Measurements from ENCODE around the gene PRUNE1. TPM values are rescaled to one million over a fixed set of nuclear protein-coding genes. Genes with fewer than 3 reads are reported as not detected.

PRUNE1 gene, protein sequence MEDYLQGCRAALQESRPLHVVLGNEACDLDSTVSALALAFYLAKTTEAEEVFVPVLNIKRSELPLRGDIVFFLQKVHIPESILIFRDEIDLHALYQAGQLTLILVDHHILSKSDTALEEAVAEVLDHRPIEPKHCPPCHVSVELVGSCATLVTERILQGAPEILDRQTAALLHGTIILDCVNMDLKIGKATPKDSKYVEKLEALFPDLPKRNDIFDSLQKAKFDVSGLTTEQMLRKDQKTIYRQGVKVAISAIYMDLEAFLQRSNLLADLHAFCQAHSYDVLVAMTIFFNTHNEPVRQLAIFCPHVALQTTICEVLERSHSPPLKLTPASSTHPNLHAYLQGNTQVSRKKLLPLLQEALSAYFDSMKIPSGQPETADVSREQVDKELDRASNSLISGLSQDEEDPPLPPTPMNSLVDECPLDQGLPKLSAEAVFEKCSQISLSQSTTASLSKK
- 47.6 TPM for polyA plus RNA-seq (ENCODE audit: insufficient read length)
- long read RNA-seq, donor 1, transcript PRUNE1-201 (8 exons, 2,997 nt), result major isoform, 5 of 67 reads
- long read RNA-seq, donor 1, partial matches to known transcripts, result 10 of 67 reads
- long read RNA-seq, donor 1, other reads (novel, unspliced or antisense), result 46 of 67 reads
- long read RNA-seq, donor 2, partial matches to known transcripts, result 0 of 4 reads
- long read RNA-seq, donor 2, other reads (novel, unspliced or antisense), result 0 of 4 reads
- long read RNA-seq, donor 3, transcript PRUNE1-201 (8 exons, 2,997 nt), result major isoform, 7 of 10 reads
- long read RNA-seq, donor 3, partial matches to known transcripts, result 0 of 10 reads
- long read RNA-seq, donor 3, other reads (novel, unspliced or antisense), result 0 of 10 reads
- long read RNA-seq, donor 4, result 0 reads
- long read RNA-seq, donor 5, transcript PRUNE1-201 (8 exons, 2,997 nt), result major isoform, 6 of 11 reads
- long read RNA-seq, donor 5, transcript PRUNE1-204 (7 exons, 2,788 nt), result minor isoform, 5 of 11 reads
- long read RNA-seq, donor 5, partial matches to known transcripts, result 0 of 11 reads
- long read RNA-seq, donor 5, other reads (novel, unspliced or antisense), result 0 of 11 reads
- long read RNA-seq, donor 6, partial matches to known transcripts, result 0 of 3 reads
- long read RNA-seq, donor 6, other reads (novel, unspliced or antisense), result 0 of 3 reads
- long read RNA-seq, donor 7, transcript PRUNE1-201 (8 exons, 2,997 nt), result major isoform, 6 of 37 reads
- long read RNA-seq, donor 7, partial matches to known transcripts, result 18 of 37 reads
- long read RNA-seq, donor 7, other reads (novel, unspliced or antisense), result 5 of 37 reads
- long read RNA-seq, donor 8, partial matches to known transcripts, result 8 of 10 reads
- long read RNA-seq, donor 8, other reads (novel, unspliced or antisense), result 0 of 10 reads

DNA sequence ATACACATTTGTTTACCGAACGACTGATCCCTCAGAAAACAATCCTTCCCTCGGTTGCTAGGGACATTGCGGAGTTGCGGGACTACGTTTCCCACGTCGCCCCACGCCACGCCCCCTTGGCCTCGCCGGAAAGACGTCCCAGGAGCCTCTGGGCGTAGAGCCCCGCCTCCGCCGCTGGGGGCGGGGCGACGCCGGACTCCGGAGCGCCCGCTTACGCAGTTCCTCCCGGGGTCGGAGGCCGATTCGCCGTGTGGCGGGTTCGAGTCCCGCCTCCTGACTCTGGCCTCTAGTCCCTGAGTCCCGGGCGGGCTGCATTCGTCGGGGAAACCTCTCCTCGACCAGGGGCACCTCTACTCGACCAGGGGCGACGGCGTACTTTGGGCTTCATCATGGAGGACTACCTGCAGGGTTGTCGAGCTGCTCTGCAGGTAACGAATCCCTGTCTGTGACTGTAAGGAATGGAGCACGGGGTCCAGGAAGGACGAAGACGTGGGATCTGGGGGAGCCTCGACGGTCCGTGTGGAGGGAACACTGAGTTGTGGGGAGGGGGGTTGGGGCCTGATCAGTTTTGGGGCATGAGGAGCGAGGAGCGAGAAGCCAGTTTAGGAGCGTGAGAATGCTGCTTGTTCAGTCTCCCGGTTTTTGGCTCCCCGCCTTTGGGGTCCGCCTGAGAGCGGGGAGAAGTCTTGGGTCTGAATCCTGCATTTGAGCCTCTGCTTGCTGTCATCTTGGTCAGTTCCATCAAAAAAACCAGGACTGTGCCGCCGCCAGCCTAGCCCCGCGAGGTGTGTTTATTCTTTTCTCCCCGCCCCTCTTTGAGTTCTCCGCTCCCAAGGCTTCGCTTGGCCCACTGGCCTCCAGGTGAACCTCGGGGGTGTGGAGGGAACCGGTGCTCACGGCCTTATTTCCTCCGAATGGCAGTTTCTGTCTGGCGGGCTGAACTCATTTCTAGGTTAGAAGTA lies at the start of gene PRUNE1:
PRUNE1 (plus strand) TSS at position 206 of the 962 bp plus-strand sequence; CDS start at position 390, 184 bp downstream.
- peak; percentile 95 for DNase-seq

DNA sequence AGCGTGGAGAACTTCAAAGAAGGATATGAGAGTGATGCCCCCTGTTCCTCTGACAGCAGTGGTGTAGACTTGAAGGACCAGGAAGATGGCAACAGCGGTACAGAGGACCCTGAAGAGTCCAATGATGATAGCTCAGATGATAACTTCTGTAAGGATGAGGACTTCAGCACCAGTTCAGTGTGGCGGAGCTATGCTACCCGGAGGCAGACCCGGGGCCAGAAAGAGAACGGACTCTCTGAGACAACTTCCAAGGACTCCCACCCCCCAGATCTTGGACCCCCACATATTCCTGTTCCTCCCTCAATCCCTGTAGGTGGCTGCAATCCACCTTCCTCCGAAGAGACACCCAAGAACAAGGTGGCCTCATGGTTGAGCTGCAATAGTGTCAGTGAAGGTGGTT lies 47.6 kb upstream of the PRUNE1 start:
- DNase-seq, result no peak

DNA sequence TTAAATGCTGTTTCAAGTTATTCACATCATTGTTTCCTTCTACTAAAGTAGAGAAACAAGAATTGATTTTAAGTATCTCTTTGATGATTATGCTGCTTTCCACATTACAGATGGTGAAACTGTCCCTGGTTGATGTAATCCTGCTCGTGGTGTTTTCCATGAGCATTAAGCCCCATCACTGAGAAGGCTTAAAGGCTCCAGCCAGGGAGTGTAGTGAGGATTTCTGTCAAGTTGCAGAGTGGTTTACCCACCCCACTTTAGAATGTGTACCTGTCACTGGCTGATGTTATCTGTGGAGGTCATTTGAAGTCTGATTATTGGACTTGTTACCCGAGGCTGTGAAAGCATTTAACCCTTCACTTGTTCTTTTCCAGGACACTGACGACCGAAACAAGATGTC lies 46.5 kb upstream of the PRUNE1 start:
- no peak for DNase-seq

DNA sequence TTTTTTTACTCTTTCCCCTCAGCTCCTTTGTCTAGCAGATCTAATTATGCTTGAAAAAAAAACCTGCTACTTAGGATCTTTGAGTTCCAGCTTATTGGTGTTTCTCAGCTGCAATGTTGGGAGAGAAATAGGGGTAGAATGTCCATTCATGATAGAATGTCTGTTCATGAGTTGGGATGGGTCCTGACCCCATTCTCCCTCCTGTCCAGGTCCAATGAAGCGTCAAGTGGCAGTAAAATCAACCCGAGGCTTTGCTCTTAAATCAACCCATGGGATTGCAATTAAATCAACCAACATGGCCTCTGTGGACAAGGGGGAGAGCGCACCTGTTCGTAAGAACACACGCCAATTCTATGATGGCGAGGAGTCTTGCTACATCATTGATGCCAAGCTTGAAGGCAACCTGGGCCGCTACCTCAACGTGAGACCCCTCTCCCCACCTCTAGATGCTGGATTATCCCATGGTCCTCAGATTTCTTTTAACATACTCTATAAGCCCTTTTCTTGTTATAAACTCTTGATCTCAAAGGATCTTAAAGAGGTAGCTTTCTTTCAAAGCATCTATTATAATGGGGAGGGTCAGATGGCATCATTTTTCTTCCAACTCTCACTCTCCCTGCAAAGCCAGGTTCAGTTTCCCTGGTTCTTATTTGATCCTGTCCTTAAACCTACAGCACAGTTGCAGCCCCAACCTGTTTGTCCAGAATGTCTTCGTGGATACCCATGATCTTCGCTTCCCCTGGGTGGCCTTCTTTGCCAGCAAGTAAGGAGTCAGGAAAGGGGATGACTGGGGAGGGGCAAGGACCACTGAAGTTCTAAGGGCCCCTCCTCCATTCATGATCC lies 44.7 kb upstream of the PRUNE1 start:
- DNase-seq, result no peak

DNA sequence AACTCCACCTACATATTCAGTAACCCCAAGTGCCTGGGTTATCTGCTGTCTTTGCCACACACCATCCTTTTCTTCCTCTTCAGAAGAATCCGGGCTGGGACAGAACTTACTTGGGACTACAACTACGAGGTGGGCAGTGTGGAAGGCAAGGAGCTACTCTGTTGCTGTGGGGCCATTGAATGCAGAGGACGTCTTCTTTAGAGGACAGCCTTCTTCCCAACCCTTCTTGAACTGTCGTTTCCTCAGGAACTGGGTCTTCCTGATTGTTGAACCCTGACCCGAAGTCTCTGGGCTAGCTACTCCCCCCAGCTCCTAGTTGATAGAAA lies 44.1 kb upstream of the PRUNE1 start:
- no peak for DNase-seq

DNA sequence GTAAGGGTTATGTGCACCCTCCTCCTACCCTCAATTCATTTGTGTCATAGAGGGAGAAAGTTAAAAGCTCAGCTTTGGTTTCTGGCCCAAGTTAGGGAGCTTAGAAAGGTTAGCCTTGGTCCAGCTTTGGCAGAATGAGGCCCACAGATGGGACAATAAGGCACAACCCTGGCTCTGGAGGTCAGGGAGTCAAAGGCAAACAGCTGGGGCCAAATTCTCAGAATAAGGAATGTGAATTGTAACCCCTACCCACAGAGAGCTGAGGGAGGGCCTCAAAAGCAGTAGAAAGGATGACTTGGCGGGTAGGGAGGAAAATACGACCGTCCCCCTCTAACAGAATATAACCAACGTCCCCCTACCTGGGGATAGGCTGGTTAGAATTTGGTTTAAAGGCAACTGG lies 42.6 kb upstream of the PRUNE1 start:
- DNase-seq, result no peak

DNA sequence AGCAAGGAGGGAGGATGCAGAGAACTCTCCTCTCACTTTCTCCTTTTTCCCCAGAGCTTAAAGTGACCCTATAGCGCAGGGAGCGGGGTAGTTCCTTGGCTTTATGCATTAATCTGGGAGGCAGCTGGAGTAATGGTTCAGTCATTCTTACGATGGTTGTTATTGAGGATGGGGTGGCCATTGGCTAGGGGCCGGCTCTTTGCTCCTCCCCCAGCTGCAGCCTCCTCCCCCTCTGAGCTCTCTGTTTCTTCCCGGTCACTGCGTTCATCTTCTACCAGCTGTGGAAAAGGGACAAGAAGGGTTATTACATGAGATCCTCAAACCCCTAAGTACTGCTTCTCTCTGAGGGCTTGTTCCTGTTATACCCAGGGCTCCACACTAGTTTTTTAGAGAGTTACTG lies 42.2 kb upstream of the PRUNE1 start:
- DNase-seq, result no peak

DNA sequence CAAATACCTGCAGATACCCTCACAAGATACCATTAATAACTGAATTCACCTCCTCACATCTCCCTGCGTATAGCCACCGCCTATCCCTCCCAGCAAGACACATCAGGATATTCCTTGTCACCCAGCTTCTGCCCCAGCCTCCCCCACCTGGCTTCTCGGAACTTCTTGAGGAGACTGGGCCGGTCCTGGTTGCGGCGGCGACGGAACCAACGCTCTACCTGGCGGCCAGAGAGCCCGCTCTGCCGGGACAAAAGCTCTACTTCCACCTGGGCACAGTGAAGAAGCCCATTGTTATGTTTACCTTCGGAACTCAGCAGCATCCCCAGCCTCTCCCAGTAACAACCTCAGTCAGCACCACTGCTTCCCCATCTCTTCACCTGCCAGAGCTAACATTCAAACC lies 40.3 kb upstream of the PRUNE1 start:
- DNase-seq, result no peak

DNA sequence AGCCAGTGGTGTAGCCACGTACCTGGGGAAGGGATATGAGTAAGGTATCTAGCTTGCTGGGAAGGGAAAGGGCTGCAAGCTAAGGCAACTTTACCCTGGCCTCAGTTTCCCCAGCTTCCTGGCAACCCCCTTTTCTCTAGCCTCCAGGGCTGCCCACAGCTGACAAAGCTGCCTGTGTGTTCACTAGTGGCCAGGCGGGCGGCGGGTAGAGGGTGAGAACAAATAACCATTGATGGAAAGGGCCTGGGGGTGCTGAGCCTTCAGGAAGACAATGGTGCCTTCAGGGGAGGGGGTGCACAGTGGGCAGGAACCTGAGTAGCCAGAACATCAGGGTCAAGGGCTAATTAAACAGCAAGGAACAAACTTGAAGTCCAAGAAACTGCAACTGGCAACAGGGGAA lies 39.8 kb upstream of the PRUNE1 start:
- DNase-seq, result no peak

DNA sequence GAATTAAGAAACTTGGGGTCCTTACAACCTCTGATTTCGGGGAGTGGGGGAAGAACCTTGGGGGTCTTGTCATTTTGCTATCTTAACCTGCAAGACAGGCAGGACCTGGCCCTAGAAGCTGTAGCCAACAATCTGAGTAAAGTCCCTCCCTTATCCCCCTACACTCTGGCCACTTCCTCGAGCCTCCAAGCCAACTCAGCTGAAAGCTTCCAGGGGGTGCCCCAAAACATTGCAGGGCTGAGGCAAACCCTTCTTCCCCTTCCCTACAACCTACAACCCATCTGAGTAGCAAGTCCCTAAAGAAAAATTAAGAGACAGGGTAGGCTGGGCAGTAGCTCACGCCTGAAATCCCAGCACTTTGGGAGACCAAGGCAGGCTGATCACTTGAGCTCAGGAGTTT lies 38.6 kb upstream of the PRUNE1 start:
- no peak for DNase-seq

DNA sequence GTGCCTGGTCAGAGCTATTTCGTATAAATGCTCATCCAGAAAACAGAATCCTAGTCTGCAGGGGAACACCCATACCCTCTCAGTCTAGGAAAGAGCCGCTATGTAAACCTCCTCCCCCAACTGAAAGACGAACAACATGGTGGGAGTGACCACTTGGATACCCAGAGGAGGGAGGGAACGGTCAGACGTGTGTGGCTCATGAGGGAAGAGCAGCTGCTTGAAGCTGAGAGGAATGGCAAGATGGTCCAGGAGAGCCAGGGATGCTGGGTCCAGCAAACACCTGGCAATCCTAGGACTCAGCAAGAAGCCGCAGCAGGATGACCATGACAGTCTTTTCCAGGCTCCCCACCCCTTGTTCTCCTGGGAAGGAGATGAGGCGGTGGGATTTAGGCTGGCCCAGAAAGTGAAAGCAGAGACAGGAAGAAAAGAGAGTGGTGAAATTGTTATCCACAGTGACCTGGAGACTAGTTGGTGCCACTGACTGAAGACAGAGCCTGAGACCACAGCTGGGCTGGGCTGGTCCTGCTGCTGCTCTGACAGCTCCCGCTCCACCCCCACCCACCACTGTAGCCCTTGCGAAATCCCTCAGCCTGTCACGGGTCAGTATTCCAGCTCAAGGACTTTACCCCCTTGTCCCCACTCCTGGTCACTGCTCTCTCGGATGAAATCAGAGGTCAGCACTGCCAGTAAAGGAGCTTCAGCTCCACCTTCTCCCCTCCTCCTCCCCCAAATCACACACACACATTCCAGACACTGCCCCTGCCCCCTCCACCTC lies 37.3 kb upstream of the PRUNE1 start:
- DNase-seq, result no peak

DNA sequence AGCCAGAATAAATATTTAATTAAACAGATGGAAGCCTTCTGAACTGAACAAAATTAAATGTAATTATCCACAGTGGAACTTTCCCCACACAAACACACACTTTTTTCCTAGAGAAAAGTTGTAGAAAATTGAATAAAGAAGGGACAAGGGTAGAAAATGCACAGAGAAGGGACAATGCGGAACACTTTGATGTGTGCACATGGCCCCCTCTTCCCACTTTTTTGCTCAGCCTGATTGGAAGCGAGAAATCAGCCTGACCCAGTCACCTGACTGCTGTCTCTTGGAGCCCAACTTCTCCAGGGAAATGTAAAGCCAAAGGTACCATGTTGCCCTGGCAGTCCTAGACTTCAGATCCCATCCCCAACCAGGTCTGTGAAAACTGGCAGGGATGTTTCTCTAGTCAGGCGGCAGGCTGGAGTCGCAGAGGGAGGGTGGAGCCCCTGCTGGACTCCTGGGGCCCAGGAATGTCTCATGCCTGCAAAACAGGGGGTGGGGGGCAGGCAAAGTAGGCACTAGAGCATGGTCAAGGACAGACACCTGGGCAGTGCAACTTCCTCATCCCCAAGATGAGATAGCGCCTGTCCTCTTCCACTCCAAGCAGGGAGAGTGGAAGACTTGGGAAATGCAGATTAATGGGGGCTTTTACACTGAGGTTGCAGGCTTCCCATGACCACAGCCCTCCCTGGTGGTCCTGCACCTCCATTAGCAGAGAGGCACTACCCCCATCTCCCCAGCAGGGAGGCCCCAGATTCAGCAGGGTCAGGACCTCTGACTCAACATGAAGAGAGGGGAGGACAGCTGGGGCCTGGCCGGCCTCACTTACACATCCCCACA lies 36.4 kb upstream of the PRUNE1 start:
- DNase-seq, result no peak

DNA sequence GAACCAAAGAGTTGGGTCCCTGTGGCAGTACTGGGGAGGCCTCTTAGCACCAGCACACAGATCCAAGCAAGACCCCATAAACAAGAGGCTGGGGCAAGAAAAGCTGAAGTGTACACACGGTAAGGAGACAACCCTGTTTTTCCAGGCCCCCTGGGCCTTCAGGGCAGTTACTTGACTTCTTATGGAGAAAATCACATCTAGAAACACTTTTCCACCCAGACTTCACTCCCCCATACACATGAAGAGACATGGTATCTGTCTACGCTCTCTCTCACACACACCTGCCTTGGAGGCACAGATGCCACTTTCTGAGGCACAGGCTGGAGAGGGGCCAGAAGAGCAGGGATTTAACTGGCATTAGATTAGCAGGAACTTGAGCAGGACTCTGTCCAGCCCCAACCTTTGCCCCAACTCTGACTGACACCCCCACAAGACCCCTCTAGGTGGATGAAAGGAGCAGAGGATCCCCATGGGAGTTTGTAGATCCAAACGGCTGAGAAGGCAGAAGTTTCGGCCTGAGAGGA lies 35.8 kb upstream of the PRUNE1 start:
- no peak for DNase-seq

DNA sequence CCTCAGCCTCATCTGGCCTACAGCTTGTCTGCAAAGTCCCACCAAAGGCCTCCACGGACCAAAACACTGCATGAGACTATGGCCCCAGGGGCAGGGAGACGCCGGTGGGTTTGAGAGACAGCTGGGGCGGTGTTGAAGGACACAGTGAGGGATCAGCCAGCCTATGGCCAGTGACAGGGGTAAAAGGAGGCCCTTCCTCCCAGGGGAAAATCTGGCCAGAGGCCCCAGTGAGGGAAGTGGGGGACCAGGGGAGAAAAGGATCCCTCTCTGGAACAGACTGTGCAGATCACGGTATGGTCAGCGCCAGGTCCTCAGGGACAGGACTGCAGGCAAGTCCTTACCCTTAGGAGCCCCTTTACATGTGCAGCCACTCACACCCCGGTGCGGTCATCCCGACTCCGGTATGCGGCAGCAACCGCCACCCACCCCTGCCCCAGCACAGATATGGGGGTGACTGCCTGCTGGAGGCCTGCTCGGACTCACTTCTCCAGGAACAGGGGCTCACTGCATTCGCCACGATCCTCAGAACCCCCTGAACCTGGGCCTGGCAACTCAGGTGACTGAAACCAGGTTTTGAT lies 34.9 kb upstream of the PRUNE1 start:
- DNase-seq, result no peak

DNA sequence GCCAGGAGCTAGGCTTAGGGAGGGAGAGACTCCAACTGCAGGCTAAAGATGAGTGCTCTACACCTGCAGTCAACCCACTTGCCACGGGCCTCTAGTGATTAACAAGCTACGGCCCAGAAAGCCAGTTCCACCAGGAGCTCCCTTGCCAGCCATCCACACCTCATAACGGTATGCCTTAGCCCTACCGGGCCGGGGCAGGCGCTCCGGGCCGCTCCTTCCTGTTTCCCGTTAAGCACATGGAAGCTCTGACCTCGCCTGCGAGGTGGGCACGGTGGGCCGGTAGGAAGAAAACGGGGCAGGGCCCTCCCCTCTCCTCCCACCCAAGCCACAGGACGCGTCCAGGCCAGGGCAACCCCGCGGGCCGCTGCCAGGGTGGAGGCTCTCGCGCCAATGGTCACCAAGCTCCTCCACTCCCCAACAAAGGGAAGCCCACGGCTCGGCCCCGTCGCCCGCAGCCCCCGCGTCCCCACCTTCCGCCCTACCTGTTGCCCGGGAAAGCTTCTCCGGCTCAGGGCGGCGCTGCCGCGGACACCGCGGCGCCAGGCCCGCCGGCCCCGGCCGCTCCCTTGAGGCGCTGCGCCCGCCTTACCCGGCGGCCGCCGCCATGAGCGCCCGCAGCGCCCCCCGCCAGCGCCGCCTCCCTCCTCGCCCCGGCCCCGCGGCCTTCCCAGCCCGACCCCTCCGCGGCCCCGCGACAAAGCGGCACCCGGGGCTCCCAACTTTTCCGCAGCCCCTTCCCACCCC lies 34.2 kb upstream of the PRUNE1 start:
- DNase-seq, result no peak

DNA sequence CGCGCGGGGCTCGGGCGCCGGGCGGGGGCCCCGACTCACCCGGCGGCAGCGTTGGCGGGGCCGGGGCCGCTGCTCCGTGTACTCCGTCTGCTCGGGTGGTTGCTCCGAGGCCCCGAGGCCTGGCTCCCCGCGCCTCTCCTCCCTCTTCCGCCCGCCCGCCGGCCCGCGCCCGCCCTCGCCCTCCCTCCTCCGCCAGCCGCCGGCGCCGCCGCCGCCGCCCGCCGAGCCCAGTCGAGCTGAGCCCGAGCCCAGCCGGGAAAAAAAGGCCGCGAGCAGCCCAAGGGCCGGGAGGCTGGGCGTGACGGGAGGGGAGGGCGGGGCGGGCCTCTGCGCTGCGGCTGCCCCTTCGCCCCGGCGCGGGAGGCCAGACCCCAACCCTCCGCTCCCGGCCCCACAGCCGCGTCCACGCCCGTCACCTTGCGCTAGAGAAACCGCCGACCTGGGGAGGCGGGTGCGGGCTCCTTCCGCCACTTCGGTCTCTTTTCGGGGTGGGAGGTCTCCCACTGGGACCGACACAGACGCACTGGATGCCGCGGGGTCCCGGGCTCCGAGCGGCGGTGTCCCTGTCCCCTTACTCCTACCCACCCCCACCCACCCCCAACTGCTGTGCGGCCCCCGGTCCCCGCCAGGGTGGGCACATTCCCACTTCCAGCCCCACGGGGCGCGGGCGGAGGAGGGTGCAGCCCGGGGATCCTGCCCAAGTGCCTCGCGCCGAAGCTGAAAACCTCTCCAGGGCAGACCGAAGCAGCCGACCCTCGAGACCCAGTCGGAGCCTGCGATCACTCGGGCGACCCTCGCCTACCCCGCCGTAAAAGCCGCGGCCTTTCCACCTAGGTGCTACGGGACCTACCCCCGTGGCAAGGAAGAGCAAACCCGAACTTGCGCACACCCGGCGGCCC lies 33.4 kb upstream of the PRUNE1 start, which contains the start of gene CERS2:
CERS2 (minus strand) TSS at position 256 of the 899 bp plus-strand sequence. CDS start 5,745 bp downstream, outside the sequence.
- DNase-seq, result peak; percentile 84
